IMR-90 (cell line): ENCODE results near the gene DCTN5. TPM values are rescaled to one million over a fixed set of nuclear protein-coding genes. Genes with fewer than 3 reads are reported as not detected.
A peak's percentile ranks its signal among the peaks of the same experiment; 100 is the strongest.

Experiments
- ATAC-seq: fragments of 200-7000 bp; cut with Tn5 transposase; 2 replicates; pipeline ENCODE4 v1.9.1; 2020; ENCODE audit warnings: low read depth, mild to moderate bottlenecking, moderate library complexity
- BruUV-seq: library from RNA; stranded (reverse); fragments of 400-500 nt; replicated peaks from 2 replicates; lab custom pipeline; 2021; lab: Mats Ljungman, UMichigan
- CTCF ChIA-PET: fragments of 300-600 bp; formaldehyde crosslinking; extraction: SDS; loops from one replicate; lab custom pipeline; 2021; ENCODE audit warnings: antibody characterized with exemption; lab: Yijun Ruan, JAX
- POLR2A ChIA-PET: fragments of 300-600 bp; sonication (Branson Sonifier 250); formaldehyde crosslinking; loops from one replicate; lab custom pipeline; 2022; ENCODE audit warnings: antibody characterized with exemption; ENCODE audit not compliant: unreplicated experiment; lab: Charles Lee
- DNase-seq: peaks from one replicate; pipeline ENCODE4 v3.0.0; 2013
- H2AFZ ChIP-seq: replicated peaks from 2 replicates; pipeline ENCODE3; 2013; ENCODE audit warnings: low read length, mild to moderate bottlenecking; ENCODE audit not compliant: poor library complexity
- H2AK5ac ChIP-seq: 2 replicates; pipeline ENCODE4 v1.6.1; 2013; ENCODE audit warnings: low read depth, low read length, inconsistent platforms
- H2AK9ac ChIP-seq: replicated peaks from 2 replicates; pipeline ENCODE3; 2013; ENCODE audit warnings: mild to moderate bottlenecking, low read depth, low read length, moderate library complexity; ENCODE audit not compliant: poor library complexity
- H2BK120ac ChIP-seq: 2 replicates; pipeline ENCODE4 v1.6.1; 2013; ENCODE audit warnings: low read depth, low read length, inconsistent platforms
- H2BK15ac ChIP-seq: 3 replicates; pipeline ENCODE4 v1.6.1; 2013; ENCODE audit warnings: low read depth, low read length, inconsistent platforms
- H2BK20ac ChIP-seq: 2 replicates; pipeline ENCODE4 v1.6.1; 2013; ENCODE audit warnings: low read depth, mild to moderate bottlenecking, inconsistent platforms, low read length, moderate library complexity
- H2BK5ac ChIP-seq: 2 replicates; pipeline ENCODE4 v1.6.1; 2013; ENCODE audit warnings: mild to moderate bottlenecking, low read depth, low read length, inconsistent platforms; ENCODE audit not compliant: poor library complexity, severe bottlenecking
- H3K14ac ChIP-seq: replicated peaks from 2 replicates; pipeline ENCODE4 v1.6.1; 2013; ENCODE audit warnings: low read depth, low read length, inconsistent platforms
- H3K18ac ChIP-seq: 2 replicates; pipeline ENCODE4 v1.6.1; 2013; ENCODE audit warnings: low read depth, low read length, control low read depth
- H3K23ac ChIP-seq: 2 replicates; pipeline ENCODE4 v1.6.1; 2013; ENCODE audit warnings: low read depth, low read length, inconsistent platforms
- H3K27ac ChIP-seq: 2 replicates; pipeline ENCODE4 v1.5.1; 2013; ENCODE audit warnings: mild to moderate bottlenecking, control low read depth, low read length; ENCODE audit not compliant: insufficient read depth
- H3K27me3 ChIP-seq: 2 replicates; pipeline ENCODE4 v1.6.1; 2013; ENCODE audit warnings: low read length; ENCODE audit not compliant: control insufficient read depth, insufficient read depth
- H3K36me3 ChIP-seq: 2 replicates; pipeline ENCODE4 v1.6.1; 2013; ENCODE audit warnings: low read length, mixed read lengths; ENCODE audit not compliant: control insufficient read depth, insufficient read depth
- H3K4ac ChIP-seq: 2 replicates; pipeline ENCODE4 v1.6.1; 2013; ENCODE audit warnings: low read depth, low read length, inconsistent platforms
- H3K4me1 ChIP-seq: 2 replicates; pipeline ENCODE4 v1.6.1; 2013; ENCODE audit warnings: low read length, mixed read lengths; ENCODE audit not compliant: control insufficient read depth, insufficient read depth
- H3K4me2 ChIP-seq: 2 replicates; pipeline ENCODE4 v1.6.1; 2013; ENCODE audit warnings: low read depth, mild to moderate bottlenecking, control low read depth, low read length, moderate library complexity
- H3K4me3 ChIP-seq: 2 replicates; pipeline ENCODE4 v1.5.1; 2013; ENCODE audit warnings: low read depth, mild to moderate bottlenecking, control low read depth, low read length, moderate library complexity; ENCODE audit not compliant: insufficient read depth
- H3K56ac ChIP-seq: 2 replicates; pipeline ENCODE4 v1.6.1; 2013; ENCODE audit warnings: low read length, inconsistent platforms; ENCODE audit not compliant: insufficient read depth; ENCODE audit errors: extremely low read depth
- H3K79me1 ChIP-seq, 2 experiments: 2 replicates each; pipeline ENCODE4 v1.6.1; 2013; ENCODE audit warnings: low read length in 2 of 2, inconsistent platforms in 1 of 2, low read depth in 1 of 2
- H3K9ac ChIP-seq: 2 replicates; pipeline ENCODE4 v1.6.1; 2013; ENCODE audit warnings: low read depth, low read length, control low read depth
- H3K9me1 ChIP-seq: 2 replicates; pipeline ENCODE4 v1.6.1; 2013; ENCODE audit warnings: low read length, inconsistent platforms; ENCODE audit not compliant: insufficient read depth
- H3K9me3 ChIP-seq: 2 replicates; pipeline ENCODE4 v1.6.1; 2013; ENCODE audit warnings: low read length; ENCODE audit not compliant: control insufficient read depth, insufficient read depth
- H4K20me1 ChIP-seq: 2 replicates; pipeline ENCODE4 v1.6.1; 2013; ENCODE audit warnings: low read length, inconsistent platforms; ENCODE audit not compliant: insufficient read depth
- H4K5ac ChIP-seq: 2 replicates; pipeline ENCODE4 v1.6.1; 2013; ENCODE audit warnings: mild to moderate bottlenecking, low read depth, low read length, control low read depth
- H4K8ac ChIP-seq, 2 experiments: 2 replicates each; pipeline ENCODE4 v1.6.1; 2013; ENCODE audit warnings: low read depth in 2 of 2, low read length in 2 of 2, control low read depth in 1 of 2, inconsistent platforms in 1 of 2
- H4K91ac ChIP-seq: 2 replicates; pipeline ENCODE4 v1.6.1; 2013; ENCODE audit warnings: low read depth, low read length, inconsistent platforms; ENCODE audit not compliant: insufficient read depth
- BHLHE40 ChIP-seq: fragments of 150-350 bp; IDR thresholded peaks from 2 replicates; pipeline ENCODE4 v1.6.1; 2016; ENCODE audit warnings: mild to moderate bottlenecking, low read depth, low read length
- CEBPB ChIP-seq: IDR thresholded peaks from 2 replicates; pipeline ENCODE4 v1.6.1; 2012; ENCODE audit warnings: low read depth, low read length, improper control_type of control experiment
- CTCF ChIP-seq: conservative IDR thresholded peaks from 2 replicates; pipeline ENCODE4 v1.5.1; 2012; ENCODE audit warnings: mild to moderate bottlenecking, low read depth, low read length, improper control_type of control experiment
- MAFK ChIP-seq: IDR thresholded peaks from 2 replicates; pipeline ENCODE4 v1.6.1; 2012; ENCODE audit warnings: low read depth, low read length, improper control_type of control experiment
- MXI1 ChIP-seq: IDR thresholded peaks from 2 replicates; pipeline ENCODE4 v1.6.1; 2012; ENCODE audit warnings: low read depth, mild to moderate bottlenecking, low read length, moderate library complexity, borderline replicate concordance
- NFE2L2 ChIP-seq: fragments of 150-350 bp; IDR thresholded peaks from 2 replicates; pipeline ENCODE4 v1.6.1; 2016; ENCODE audit warnings: low read depth, mild to moderate bottlenecking, low read length
- POLR2A ChIP-seq: IDR thresholded peaks from 2 replicates; pipeline ENCODE4 v1.6.1; 2012; ENCODE audit warnings: mild to moderate bottlenecking, low read depth, low read length
- RAD21 ChIP-seq: IDR thresholded peaks from 2 replicates; pipeline ENCODE4 v1.6.1; 2012; ENCODE audit warnings: low read length, improper control_type of control experiment
- SMC3 ChIP-seq: fragments of 150-350 bp; IDR thresholded peaks from 2 replicates; pipeline ENCODE4 v1.6.1; 2016; ENCODE audit warnings: low read depth, mild to moderate bottlenecking, antibody characterized with exemption, low read length, moderate library complexity
- WGBS, 2 experiments: methylation state at CpG; one replicate each; pipeline versions ENCODE4 v1.1.5 to v1.1.7; 2013; ENCODE audit warnings: missing lambda C conversion rate in 2 of 2; ENCODE audit not compliant: insufficient read length in 1 of 2; ENCODE audit errors: extremely low coverage in 2 of 2; 5-methylcytosine and 5-hydroxymethylcytosine counted together
- dilution Hi-C: fragments of 300-500 bp; cut with HindIII; formaldehyde crosslinking; loops from one replicate; pipeline ENCODE4 v1.14.3; 2018; ENCODE audit warnings: low sequenced_read_pairs; ENCODE audit not compliant: unreplicated experiment
- in situ Hi-C: fragments of 300-500 bp; cut with MboI; formaldehyde crosslinking; loops from 3 replicates; pipeline ENCODE4 v1.14.3; 2019; ENCODE audit warnings: low sequenced_read_pairs, inconsistent platforms, mixed read lengths
- intact Hi-C: fragments of 100-400 bp; cut with micrococcal nuclease; formaldehyde crosslinking; loops from 2 replicates; pipeline ENCODE4 v1.10.0; 2022
- polyA plus RNA-seq, 3 experiments: library from polyadenylated mRNA; depleted of rRNA; stranded (reverse); fragments of >200 nt; gene quantifications; 2 replicates each; pipeline ENCODE4 v1.2.3, GENCODE V29; 2012; ENCODE audit warnings: low replicate concordance in 1 of 3
- total RNA-seq: library from RNA; depleted of rRNA; stranded (reverse); fragments of >200 nt; gene quantifications from 2 replicates; pipeline ENCODE4 v1.2.3, GENCODE V29; 2012
- TF ChIP-seq, protein P1 (sequence below): fragments of 150-350 bp; IDR thresholded peaks from 2 replicates; pipeline ENCODE4 v1.6.1; 2016; ENCODE audit warnings: low read depth, mild to moderate bottlenecking, low read length, moderate library complexity, borderline replicate concordance
- TF ChIP-seq, protein P2 (sequence below): fragments of 150-350 bp; IDR thresholded peaks from 2 replicates; pipeline ENCODE4 v1.6.1; 2017; ENCODE audit warnings: mild to moderate bottlenecking, antibody characterized with exemption, low read length, low read depth

Gene DCTN5
- total and polyA plus RNA-seq, 2 of the 4 experiments (the other 2 are of a cell fraction) = 49.6 to 111 TPM

DNA sequence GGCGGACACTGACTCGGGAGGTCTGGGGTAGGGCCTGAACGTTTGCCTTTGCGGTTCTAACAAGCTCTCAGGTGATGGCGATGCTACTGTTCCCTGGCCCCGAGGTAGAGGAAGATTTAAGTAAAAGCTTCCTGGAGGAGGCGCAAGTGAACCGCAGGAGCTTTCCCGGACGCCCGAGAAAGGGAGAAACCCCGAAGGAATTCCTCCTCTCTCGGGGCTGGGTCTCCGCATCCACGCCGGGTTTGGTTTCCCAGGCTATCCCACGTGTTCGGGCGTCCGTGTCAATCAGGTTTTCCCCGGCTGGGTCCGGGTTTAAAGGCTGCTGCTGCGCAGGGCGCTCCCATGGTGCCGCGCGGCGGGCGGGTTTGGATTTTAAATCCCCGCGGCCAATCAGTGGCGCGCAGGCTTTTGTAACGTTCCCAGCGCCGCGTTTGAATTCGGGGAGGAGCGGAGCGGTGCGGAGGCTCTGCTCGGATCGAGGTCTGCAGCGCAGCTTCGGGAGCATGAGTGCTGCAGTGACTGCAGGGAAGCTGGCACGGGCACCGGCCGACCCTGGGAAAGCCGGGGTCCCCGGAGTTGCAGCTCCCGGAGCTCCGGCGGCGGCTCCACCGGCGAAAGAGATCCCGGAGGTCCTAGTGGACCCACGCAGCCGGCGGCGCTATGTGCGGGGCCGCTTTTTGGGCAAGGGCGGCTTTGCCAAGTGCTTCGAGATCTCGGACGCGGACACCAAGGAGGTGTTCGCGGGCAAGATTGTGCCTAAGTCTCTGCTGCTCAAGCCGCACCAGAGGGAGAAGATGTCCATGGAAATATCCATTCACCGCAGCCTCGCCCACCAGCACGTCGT is 37.4 kb downstream of the DCTN5 start, which contains the start of gene PLK1:
Gene PLK1 (plus strand): TSS at position 460 of the 844 bp plus-strand sequence. CDS start 44 bp downstream, at position 504.
- H4K5ac ChIP-seq = no peak within 1 kb of the TSS
- ATAC-seq (peak; percentile 93), DNase-seq (peak; percentile 76)
- H2BK15ac ChIP-seq = peak within 1 kb of the TSS; percentile 61; the same call in 1 of the 3 replicates
- H3K4me2 ChIP-seq = peak within 1 kb of the TSS; percentile 87
- H3K9me1 ChIP-seq = peaks cover 11% of the 10 kb centered on the region; the same call in 1 of the 2 replicates
- H2BK5ac ChIP-seq = peak within 1 kb of the TSS; percentile 44
- H3K27me3 ChIP-seq = no peaks in the 10 kb centered on the region
- H3K36me3 ChIP-seq = peaks cover 14% of the 10 kb centered on the region
- BruUV-seq = no TSS peak
- peak within 1 kb of the TSS; percentile 91 for H2AK5ac ChIP-seq
- peak within 1 kb of the TSS; percentile 5; the same call in 1 of the 2 replicates for H2BK20ac ChIP-seq
- H2BK120ac ChIP-seq = 0 out of 2 replicates have a peak within 1 kb of the TSS, but pooled peaks have one; percentile 33
- peak within 1 kb of the TSS; percentile 99 for H2AK9ac ChIP-seq
- peak within 1 kb of the TSS; percentile 74 for H3K14ac ChIP-seq
- H3K23ac ChIP-seq = peak within 1 kb of the TSS; percentile 92
- dilution Hi-C loops = no loop called here
- 5% methylated on average over 49 of the region's 75 CpGs; no CpG with 5 or more reads in 1 of the 2 experiments for WGBS, 2 experiments
- TF ChIP-seq CTCF (peak; percentile 50), BHLHE40 (no peak), SMC3 (peak; percentile 9; the same call in 1 of the 2 replicates), MXI1 (peak; percentile 95), MAFK (no peak), POLR2A (no peak), NFE2L2 (no peak), RAD21 (peak; percentile 44), CEBPB (peak; percentile 14; the same call in 1 of the 2 replicates)
- TF ChIP-seq, protein P1, sequence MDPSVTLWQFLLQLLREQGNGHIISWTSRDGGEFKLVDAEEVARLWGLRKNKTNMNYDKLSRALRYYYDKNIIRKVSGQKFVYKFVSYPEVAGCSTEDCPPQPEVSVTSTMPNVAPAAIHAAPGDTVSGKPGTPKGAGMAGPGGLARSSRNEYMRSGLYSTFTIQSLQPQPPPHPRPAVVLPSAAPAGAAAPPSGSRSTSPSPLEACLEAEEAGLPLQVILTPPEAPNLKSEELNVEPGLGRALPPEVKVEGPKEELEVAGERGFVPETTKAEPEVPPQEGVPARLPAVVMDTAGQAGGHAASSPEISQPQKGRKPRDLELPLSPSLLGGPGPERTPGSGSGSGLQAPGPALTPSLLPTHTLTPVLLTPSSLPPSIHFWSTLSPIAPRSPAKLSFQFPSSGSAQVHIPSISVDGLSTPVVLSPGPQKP = no peak
- TF ChIP-seq, protein P2, sequence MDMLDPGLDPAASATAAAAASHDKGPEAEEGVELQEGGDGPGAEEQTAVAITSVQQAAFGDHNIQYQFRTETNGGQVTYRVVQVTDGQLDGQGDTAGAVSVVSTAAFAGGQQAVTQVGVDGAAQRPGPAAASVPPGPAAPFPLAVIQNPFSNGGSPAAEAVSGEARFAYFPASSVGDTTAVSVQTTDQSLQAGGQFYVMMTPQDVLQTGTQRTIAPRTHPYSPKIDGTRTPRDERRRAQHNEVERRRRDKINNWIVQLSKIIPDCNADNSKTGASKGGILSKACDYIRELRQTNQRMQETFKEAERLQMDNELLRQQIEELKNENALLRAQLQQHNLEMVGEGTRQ = peak; percentile 41; the same call in 1 of the 2 replicates
- H4K91ac ChIP-seq = peak within 1 kb of the TSS; percentile 85
- peak within 1 kb of the TSS; percentile 64 for H3K27ac ChIP-seq
- ChIA-PET POLR2A (no interaction called here), CTCF (interaction anchor here (2.9 kb wide), 1 partner anchor 10 kb away, joined by 7 read pairs; no protein-coding TSS in a partner anchor)
- peak within 1 kb of the TSS; percentile 83 to 93 for H4K8ac ChIP-seq
- peak within 1 kb of the TSS; percentile 61 for H3K9ac ChIP-seq
- peak within 1 kb of the TSS; percentile 87 for H2AFZ ChIP-seq
- peak within 1 kb of the TSS; percentile 50 for H3K4me3 ChIP-seq
- in situ Hi-C loops = loop anchor here (25.0 kb wide), 1 partner anchor 834 kb away; no protein-coding TSS in a partner anchor
- H3K4ac ChIP-seq = peak within 1 kb of the TSS; percentile 81
- no peaks in the 10 kb centered on the region for H3K9me3 ChIP-seq
- intact Hi-C loops = loop anchor here (2.0 kb wide), 2 partner anchors 50 to 358 kb away; no protein-coding TSS in a partner anchor
- H3K18ac ChIP-seq = no peak within 1 kb of the TSS
- peak within 1 kb of the TSS; percentile 68 for H3K56ac ChIP-seq
- H4K20me1 ChIP-seq = peaks cover 29% of the 10 kb centered on the region
- H3K79me1 ChIP-seq = peaks cover 11 to 61% of the 10 kb centered on the region in 2 experiments
- peaks cover 19% of the 10 kb centered on the region for H3K4me1 ChIP-seq
